ENCODE measurements around the gene RPAP3.

RPAP3 gene

GRCh38 chr12:47747596-47748506, 42.0 kb upstream of the RPAP3 start:
- Histone ChIP-seq H3K4me3 (ENCODE audit: low read length) (no peak overlapping the region), H3K9me3 (ENCODE audit: control insufficient read depth, low read length) (no peaks in the 10 kb centered on the region), H3K4me1 (ENCODE audit: control insufficient read depth, insufficient read depth, low read length) (peaks cover 9% of the 10 kb centered on the region), H3K36me3 (ENCODE audit: control insufficient read depth, insufficient read depth, low read length) (peaks cover 4% of the 10 kb centered on the region), H3K9ac (ENCODE audit: low read length) (no peak overlapping the region), H3K27me3 (ENCODE audit: control insufficient read depth, insufficient read depth, low read length) (no peaks in the 10 kb centered on the region)

DNA sequence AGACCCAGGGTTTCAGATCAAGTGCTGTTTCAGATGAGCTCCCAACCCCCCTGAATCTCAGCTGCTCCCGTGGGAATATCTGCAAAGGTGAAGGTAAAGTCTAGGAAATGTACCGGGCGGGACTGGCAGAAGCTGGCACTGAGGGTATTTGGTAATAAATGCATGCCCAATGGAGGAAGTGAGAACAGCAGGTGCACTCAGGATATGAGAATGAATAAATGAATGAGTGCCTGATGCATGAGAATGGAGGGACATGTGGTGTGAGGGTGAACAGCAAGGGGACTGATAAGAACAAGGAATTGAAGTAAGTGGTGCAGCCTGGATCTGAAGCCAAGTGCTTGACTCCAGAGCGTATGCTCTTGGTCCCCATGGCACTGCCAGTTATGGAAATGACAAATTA, 41.3 kb upstream of the RPAP3 start:
- Histone ChIP-seq H3K9me3 (ENCODE audit: control insufficient read depth, low read length) (no peaks in the 10 kb centered on the region), H3K9ac (ENCODE audit: low read length) (no peak overlapping the region), H3K36me3 (ENCODE audit: control insufficient read depth, insufficient read depth, low read length) (peaks cover 4% of the 10 kb centered on the region), H3K27me3 (ENCODE audit: control insufficient read depth, insufficient read depth, low read length) (no peaks in the 10 kb centered on the region), H3K4me1 (ENCODE audit: control insufficient read depth, insufficient read depth, low read length) (peaks cover 2% of the 10 kb centered on the region), H3K4me3 (ENCODE audit: low read length) (no peak overlapping the region)

DNA sequence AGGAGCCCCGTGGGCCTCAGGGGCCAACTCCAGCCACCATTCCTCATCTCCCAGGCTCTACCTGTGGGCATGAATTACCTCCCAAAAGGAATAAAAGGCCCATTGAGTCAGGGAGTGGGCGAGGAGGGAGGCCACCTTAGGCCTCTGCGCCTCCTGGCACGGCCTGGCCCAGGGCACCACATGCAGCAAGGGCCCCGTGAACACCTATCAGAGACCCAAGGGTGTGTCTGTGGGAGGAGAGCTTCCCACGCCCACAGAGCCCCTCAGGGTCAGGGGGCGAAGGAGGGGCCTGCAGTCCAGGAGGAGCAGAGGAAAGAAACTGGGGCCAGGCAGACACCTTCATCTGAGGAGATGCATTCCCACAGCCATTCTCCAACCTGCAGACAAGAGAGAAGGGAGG, 40.7 kb upstream of the RPAP3 start:
- Histone ChIP-seq H3K27me3 (ENCODE audit: control insufficient read depth, insufficient read depth, low read length) (no peaks in the 10 kb centered on the region), H3K4me3 (ENCODE audit: low read length) (no peak overlapping the region), H3K9me3 (ENCODE audit: control insufficient read depth, low read length) (no peaks in the 10 kb centered on the region), H3K36me3 (ENCODE audit: control insufficient read depth, insufficient read depth, low read length) (peaks cover 4% of the 10 kb centered on the region), H3K4me1 (ENCODE audit: control insufficient read depth, insufficient read depth, low read length) (peaks cover 4% of the 10 kb centered on the region), H3K9ac (ENCODE audit: low read length) (no peak overlapping the region)

GRCh38 chr12:47746073-47746472, 40.2 kb upstream of the RPAP3 start:
- Histone ChIP-seq H3K9ac (ENCODE audit: low read length) (no peak overlapping the region), H3K27me3 (ENCODE audit: control insufficient read depth, insufficient read depth, low read length) (no peaks in the 10 kb centered on the region), H3K36me3 (ENCODE audit: control insufficient read depth, insufficient read depth, low read length) (peaks cover 4% of the 10 kb centered on the region), H3K4me3 (ENCODE audit: low read length) (no peak overlapping the region), H3K9me3 (ENCODE audit: control insufficient read depth, low read length) (no peaks in the 10 kb centered on the region), H3K4me1 (ENCODE audit: control insufficient read depth, insufficient read depth, low read length) (peaks cover 9% of the 10 kb centered on the region)

DNA sequence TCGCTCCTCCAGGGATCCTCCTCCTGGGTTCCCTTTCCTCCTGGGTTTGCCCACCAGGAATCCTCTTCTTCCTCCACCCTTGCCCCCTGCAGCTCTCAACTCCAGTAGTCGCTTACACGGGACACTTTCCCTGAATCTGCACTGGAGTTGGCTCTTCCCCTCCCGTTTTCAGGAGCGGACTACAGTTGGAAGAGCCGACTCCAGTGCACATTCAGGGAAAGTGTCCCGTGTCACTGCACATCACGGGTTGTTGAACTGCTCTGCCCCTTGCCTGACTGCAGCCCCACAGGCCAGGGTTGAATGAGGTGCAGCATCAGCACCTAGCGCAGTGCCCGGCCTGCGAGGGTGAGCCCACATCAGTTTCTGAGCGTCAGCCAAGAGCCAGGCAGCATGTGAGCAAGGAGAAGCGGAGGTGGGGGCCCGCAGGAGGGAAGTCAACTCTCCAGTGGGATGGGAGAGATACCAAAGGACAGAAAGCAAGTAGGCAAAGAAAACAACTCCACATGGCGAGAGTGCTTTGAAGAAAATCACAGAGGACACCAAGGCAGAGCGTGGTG, 39.7 kb upstream of the RPAP3 start:
- Histone ChIP-seq H3K27me3 (ENCODE audit: control insufficient read depth, insufficient read depth, low read length) (no peaks in the 10 kb centered on the region), H3K4me3 (ENCODE audit: low read length) (no peak overlapping the region), H3K9ac (ENCODE audit: low read length) (no peak overlapping the region), H3K9me3 (ENCODE audit: control insufficient read depth, low read length) (no peaks in the 10 kb centered on the region), H3K4me1 (ENCODE audit: control insufficient read depth, insufficient read depth, low read length) (peaks cover 13% of the 10 kb centered on the region), H3K36me3 (ENCODE audit: control insufficient read depth, insufficient read depth, low read length) (peaks cover 4% of the 10 kb centered on the region)

GRCh38 chr12:47744778-47745436, 39.1 kb upstream of the RPAP3 start:
- Histone ChIP-seq H3K9ac (ENCODE audit: low read length) (no peak overlapping the region), H3K36me3 (ENCODE audit: control insufficient read depth, insufficient read depth, low read length) (peaks cover 3% of the 10 kb centered on the region), H3K27me3 (ENCODE audit: control insufficient read depth, insufficient read depth, low read length) (no peaks in the 10 kb centered on the region), H3K4me3 (ENCODE audit: low read length) (no peak overlapping the region), H3K9me3 (ENCODE audit: control insufficient read depth, low read length) (no peaks in the 10 kb centered on the region), H3K4me1 (ENCODE audit: control insufficient read depth, insufficient read depth, low read length) (peaks cover 14% of the 10 kb centered on the region)

- Histone ChIP-seq H3K9me3 (ENCODE audit: control insufficient read depth, low read length) (no peaks in the 10 kb centered on the region), H3K27me3 (ENCODE audit: control insufficient read depth, insufficient read depth, low read length) (no peaks in the 10 kb centered on the region), H3K4me1 (ENCODE audit: control insufficient read depth, insufficient read depth, low read length) (peaks cover 18% of the 10 kb centered on the region), H3K36me3 (ENCODE audit: control insufficient read depth, insufficient read depth, low read length) (no peaks in the 10 kb centered on the region), H3K9ac (ENCODE audit: low read length) (no peak overlapping the region), H3K4me3 (ENCODE audit: low read length) (no peak overlapping the region)
Observed at GRCh38 chr12:47744005-47744651, 38.3 kb upstream of the RPAP3 start.

DNA sequence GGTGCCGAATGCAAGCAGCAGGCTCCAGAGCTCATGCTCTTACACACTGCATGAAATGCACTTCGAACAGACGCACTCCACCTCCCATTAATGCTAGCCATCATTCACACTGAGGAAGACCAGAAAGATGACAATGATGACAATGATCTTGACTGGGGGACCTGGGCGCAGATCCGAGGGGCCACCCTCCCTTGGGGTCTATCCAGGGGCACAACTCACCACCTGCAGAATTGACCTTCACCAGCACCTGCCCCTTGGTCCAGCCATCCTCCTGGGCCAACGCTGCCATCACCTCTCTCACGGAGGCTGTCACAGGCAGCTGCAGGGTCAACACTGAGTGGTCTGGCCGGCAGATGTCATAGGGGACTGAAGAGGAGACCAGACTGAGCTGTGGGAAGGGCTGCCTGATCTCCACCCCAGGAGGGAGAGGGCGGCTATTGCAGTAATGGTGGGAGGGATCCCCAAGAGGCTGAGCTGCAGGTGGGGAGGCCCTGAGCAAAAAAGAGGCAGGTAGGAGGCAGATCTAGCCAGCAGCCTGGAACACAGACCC, 37.6 kb upstream of the RPAP3 start:
- H3K27me3 ChIP-seq (ENCODE audit: control insufficient read depth, insufficient read depth, low read length), result no peaks in the 10 kb centered on the region
- H3K9me3 ChIP-seq (ENCODE audit: control insufficient read depth, low read length), result no peaks in the 10 kb centered on the region
- no peak overlapping the region for H3K4me3 ChIP-seq (ENCODE audit: low read length)
- H3K4me1 ChIP-seq (ENCODE audit: control insufficient read depth, insufficient read depth, low read length), result peaks cover 18% of the 10 kb centered on the region
- no peaks in the 10 kb centered on the region for H3K36me3 ChIP-seq (ENCODE audit: control insufficient read depth, insufficient read depth, low read length)
- H3K9ac ChIP-seq (ENCODE audit: low read length), result no peak overlapping the region

- Histone ChIP-seq H3K9ac (ENCODE audit: low read length) (no peak overlapping the region), H3K4me1 (ENCODE audit: control insufficient read depth, insufficient read depth, low read length) (peaks cover 22% of the 10 kb centered on the region), H3K4me3 (ENCODE audit: low read length) (no peak overlapping the region), H3K9me3 (ENCODE audit: control insufficient read depth, low read length) (no peaks in the 10 kb centered on the region), H3K36me3 (ENCODE audit: control insufficient read depth, insufficient read depth, low read length) (no peaks in the 10 kb centered on the region), H3K27me3 (ENCODE audit: control insufficient read depth, insufficient read depth, low read length) (no peaks in the 10 kb centered on the region)
Observed at GRCh38 chr12:47742253-47742825, 36.5 kb upstream of the RPAP3 start.

DNA sequence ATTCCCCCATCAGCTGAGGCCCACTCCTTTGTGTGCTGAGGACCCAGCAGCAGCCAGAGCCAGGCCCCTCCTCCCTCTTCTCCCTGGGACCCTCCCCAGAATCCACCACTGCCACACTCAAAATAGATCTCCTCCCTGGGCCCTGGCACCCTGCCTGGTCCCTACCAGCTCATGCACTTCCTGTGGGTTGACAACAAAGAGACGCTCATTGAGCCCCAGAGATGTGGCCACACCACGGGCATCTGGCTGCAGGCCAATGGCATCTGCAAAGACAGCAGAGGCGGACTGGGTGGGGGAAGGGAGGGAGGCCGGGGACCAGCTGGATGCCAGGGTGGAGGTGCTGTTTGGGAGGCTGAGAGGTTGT, 35.5 kb upstream of the RPAP3 start:
- Histone ChIP-seq H3K36me3 (ENCODE audit: control insufficient read depth, insufficient read depth, low read length) (no peaks in the 10 kb centered on the region), H3K4me3 (ENCODE audit: low read length) (no peak overlapping the region), H3K9me3 (ENCODE audit: control insufficient read depth, low read length) (no peaks in the 10 kb centered on the region), H3K9ac (ENCODE audit: low read length) (no peak overlapping the region), H3K27me3 (ENCODE audit: control insufficient read depth, insufficient read depth, low read length) (no peaks in the 10 kb centered on the region), H3K4me1 (ENCODE audit: control insufficient read depth, insufficient read depth, low read length) (peaks cover 32% of the 10 kb centered on the region)

DNA sequence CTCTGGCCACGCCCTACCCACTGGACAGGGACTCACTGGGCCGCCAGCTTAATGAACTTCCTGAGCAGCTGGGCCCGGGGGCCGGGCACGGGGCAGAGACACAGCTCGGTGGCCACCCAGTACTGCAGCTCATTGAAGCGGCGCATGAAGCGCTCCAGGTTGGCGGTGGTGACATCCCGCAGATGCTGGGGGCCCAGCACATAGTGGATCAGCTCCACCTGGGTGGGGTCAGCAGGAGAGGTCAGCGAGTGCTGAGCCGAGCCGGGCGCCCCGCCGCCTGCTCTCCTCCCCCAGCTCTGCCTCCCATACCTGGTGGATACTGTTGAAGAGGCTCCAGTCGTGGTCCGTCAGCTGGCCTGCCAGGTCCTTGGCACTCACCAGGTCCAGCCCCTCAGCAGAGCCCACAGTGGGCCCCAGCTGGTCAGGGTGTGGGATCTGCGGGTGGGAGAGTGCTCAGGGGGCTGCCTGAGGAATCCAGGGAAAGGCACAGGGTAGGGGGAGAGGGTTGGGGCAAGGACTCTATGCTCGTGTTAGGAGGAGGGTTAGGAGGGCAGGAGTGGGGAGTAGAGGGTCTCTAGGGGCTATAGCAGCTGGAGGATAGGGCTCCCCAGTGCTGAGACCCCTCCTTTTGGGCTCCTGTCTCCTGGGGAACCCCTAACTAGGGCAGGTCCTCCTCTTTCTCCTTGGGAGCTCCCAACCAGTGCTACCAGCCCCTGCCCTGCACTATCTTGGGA, 34.9 kb upstream of the RPAP3 start:
- Histone ChIP-seq H3K36me3 (ENCODE audit: control insufficient read depth, insufficient read depth, low read length) (no peaks in the 10 kb centered on the region), H3K4me3 (ENCODE audit: low read length) (no peak overlapping the region), H3K9ac (ENCODE audit: low read length) (no peak overlapping the region), H3K27me3 (ENCODE audit: control insufficient read depth, insufficient read depth, low read length) (no peaks in the 10 kb centered on the region), H3K9me3 (ENCODE audit: control insufficient read depth, low read length) (no peaks in the 10 kb centered on the region), H3K4me1 (ENCODE audit: control insufficient read depth, insufficient read depth, low read length) (peaks cover 36% of the 10 kb centered on the region)
